ENCODE measurements around the gene GRM4.

Gene GRM4

GRCh38 chr6:34065466-34066217 lies 80.2 kb downstream of the GRM4 start:
- in situ Hi-C loops (cut with MboI; ENCODE audit: low sequenced_read_pairs) = no loop called here

DNA sequence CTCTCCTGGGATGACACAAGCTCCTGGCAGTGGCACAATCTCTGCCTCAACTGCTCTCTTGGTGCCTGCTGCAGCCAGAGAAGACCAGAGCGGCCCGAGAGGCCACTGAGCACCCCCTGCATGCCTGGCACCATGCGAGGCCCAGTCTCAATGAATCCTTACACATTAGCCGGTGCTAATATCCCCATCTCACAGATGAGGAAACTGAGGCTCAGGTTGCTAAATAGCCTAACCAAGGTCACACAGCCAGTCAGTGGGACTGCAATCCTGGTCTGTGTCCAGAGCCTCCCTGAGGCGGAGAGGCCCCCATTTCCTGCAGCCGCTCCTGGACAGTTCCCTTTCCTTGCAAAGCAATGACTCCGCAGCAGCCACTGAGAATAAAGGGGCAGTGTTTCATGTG lies 81.2 kb downstream of the GRM4 start:
- in situ Hi-C loops (cut with MboI; ENCODE audit: low sequenced_read_pairs) = no loop called here

DNA sequence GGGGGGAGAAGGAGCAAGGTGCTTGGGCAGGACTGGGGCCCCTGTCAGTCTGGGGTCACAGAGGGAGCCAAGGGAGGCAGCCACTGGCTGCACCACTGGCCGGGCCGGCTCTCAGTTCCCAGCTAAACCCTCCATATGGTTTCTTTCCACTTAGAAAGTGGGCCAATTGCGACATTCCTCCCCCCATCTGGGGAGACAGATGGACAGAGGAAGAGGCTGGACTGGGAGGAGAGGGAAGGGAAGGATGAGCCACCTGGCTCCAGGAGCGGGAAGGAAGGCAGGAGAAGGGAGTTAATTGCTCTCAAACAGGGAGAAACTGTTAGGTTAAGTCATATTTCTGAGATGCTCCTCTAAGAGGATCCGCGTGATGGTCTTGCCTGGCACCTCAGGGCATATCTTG lies 82.2 kb downstream of the GRM4 start:
- in situ Hi-C loops (cut with MboI; ENCODE audit: low sequenced_read_pairs) = no loop called here

DNA sequence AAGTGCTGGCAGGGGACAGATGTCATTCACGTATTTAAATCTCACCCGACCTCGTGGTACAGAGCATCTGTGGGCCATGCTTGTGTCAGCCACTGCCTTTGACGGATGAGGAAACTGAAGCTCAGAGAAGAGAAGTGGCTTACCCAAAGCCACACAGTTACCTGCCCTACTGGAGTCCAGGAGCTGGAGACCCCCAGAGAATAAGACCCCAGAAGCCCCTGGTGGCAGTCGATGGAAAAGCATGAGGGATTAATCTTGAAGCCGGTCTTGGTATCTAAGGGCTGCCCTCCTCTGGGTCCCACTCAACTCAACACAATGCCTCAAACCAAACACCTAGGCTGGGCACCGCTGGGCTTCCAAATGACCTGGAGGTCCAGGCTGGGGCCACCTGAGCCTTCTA lies 83.1 kb downstream of the GRM4 start:
- in situ Hi-C loops (cut with MboI; ENCODE audit: low sequenced_read_pairs) = no loop called here

DNA sequence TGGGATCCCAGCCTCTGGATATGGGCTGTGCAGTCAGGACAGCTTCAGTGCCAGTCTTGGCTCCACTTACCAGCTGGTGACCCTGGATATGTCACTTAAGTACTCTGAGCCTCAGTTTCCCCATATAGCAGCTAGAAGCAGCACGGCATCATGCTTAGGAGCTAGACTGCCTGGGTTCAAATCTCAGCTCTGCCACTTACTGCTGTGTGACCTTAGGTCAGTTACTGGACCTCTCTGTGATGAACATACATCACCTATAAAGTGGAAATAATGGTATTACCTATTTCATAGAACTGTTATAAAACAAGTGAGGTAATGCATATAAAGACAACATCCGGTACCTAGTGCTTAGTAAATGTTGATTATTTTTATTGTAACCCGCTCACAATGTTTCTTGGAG lies 83.7 kb downstream of the GRM4 start:
- in situ Hi-C loops (cut with MboI; ENCODE audit: low sequenced_read_pairs) = no loop called here

- in situ Hi-C loops (cut with MboI; ENCODE audit: low sequenced_read_pairs) = no loop called here
Observed at GRCh38 chr6:34061348-34061747, 84.5 kb downstream of the GRM4 start.

DNA sequence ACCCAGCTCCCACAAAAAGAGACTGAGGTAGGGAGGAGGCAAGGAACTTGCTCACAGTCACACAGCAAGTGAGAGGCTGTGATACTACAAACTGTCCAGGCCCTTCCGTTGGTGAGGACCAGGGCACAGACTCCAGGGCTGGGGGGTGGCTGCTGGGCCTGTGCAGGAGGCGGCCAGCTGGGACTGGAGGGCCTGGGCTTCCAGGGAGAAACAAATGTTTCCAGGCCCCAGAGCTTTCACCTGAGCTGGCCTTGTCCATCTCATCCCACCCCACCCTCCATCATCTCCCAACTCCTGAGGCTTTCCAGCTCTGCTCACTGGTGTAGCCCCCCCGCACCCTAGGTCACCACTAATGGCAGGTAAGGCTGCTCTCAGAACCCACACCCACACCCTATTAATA lies 86.0 kb downstream of the GRM4 start:
- in situ Hi-C loops (cut with MboI; ENCODE audit: low sequenced_read_pairs) = no loop called here

DNA sequence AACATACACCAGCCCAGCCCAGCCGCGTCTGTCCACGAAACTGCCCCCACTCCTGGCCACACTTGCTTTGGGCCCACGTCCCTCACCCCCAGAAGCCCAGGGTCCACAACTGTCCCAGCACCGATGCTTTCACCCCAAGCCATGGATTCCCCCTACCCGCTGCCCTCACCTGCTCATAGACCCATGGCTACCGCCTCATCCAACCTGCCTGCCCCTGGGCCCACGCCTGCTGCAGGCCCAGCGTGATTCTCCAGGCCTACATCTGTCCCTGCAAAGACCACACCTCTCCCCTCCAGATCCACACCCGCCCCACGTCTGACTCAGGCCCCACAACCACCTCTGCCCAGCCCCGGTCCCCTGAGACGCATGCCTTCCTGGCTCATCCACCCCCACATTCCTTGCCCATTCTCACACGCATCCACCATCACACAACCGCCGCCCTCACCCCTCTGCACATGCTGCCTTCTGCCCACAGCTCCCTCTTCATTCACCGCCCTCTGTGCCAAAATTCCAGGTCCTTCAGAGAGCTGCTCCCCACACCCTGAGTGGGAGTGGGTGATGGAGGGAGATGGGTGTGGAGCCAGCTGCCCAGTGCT lies 86.7 kb downstream of the GRM4 start:
- in situ Hi-C loops (cut with MboI; ENCODE audit: low sequenced_read_pairs) = no loop called here

GRCh38 chr6:34057790-34058189 lies 88.1 kb downstream of the GRM4 start:
- in situ Hi-C loops (cut with MboI; ENCODE audit: low sequenced_read_pairs) = no loop called here

DNA sequence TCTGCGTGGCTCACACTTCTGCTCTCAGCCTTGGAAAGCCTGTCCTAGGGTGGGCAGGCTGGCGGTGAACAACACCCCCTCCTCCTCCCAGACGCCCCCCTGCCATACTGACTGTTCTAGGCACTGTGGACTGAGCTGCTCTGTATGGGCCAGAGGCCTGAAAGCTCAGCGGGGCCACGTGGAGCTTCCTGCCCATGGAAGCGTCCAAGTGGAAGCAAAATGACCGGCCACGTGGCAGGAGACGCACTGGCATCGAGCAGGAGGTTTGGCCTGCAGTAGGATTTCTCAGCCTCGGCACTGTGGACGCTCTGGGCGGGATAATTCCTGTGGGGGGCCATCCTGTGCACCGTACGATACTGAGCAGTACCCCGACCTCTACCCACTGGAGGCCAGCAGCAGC lies 88.7 kb downstream of the GRM4 start:
- in situ Hi-C loops (cut with MboI; ENCODE audit: low sequenced_read_pairs) = no loop called here

GRCh38 chr6:34056305-34057108 lies 89.4 kb downstream of the GRM4 start:
- in situ Hi-C loops (cut with MboI; ENCODE audit: low sequenced_read_pairs) = no loop called here

DNA sequence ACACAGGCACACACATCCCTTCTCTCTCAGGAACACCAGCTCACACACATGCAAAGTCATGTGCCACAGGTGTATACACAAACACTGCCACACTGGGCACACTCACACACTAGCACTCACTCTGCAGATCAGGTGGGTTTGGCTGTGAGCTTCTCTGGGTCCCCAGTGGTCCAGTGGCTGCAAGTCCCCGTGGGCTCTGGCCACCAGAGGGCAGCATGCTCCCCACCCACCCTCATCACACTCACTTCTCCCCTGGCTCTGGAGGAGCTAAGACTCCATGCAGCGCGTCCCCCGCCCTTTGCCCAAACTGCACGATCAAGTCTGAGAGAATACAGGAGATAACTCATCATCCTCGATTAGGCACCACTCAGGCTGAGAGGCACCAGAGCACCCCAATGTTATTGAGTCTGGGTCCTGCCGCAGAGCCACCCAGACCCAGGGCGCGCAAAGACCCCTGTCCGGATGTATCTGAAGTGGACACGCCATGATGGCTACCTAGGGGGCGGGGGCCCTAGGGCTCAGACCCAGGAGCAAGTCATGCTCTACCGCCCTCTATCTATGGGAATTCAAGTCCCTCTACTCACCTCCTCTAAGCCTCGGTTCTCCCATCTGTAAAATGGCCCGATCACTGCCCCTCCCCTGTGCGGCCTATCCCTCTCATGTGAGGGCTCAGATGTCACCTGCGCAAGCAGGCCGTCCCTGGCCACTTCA lies 90.5 kb downstream of the GRM4 start:
- in situ Hi-C loops (cut with MboI; ENCODE audit: low sequenced_read_pairs) = no loop called here

- in situ Hi-C loops (cut with MboI; ENCODE audit: low sequenced_read_pairs) = no loop called here
Observed at GRCh38 chr6:34053721-34054120, 92.2 kb downstream of the GRM4 start.

GRCh38 chr6:34052918-34053608 lies 92.8 kb downstream of the GRM4 start:
- in situ Hi-C loops (cut with MboI; ENCODE audit: low sequenced_read_pairs) = no loop called here

DNA sequence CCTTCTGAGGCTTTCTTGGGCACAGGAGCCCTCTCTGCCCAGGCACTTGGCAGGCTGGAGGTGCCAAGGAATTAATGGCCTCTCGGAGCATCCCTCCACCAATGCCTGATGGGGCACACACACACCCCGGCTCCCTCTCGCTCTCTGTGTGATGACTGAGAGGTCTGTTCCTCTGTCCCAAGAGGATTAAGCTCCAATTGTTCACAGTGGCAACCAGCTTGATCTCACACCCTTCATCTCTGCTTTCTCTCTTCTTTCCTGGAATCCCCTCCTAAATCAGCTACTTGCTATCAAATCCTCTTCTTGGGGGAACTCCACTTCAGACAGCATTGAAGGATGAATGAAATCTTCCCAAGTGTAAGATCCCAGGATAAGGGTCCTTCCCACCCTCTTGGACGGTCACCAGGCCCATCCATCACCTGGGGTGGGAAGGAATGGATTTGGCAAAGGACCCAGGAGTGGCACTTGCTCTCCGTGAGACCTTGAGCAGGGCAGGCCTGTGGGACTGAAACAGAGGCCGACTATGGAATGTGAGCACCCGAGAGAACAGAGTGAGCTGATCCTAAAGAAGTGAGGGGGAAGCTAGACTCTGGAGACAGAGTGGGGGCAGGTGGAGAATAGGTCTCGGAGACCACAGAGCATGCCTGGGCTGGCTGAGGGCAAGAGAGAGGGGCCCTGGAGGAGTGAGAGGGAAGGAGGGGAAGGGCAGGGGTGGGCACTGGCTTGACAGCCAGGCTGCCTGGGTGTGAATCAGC lies 93.6 kb downstream of the GRM4 start:
- in situ Hi-C loops (cut with MboI; ENCODE audit: low sequenced_read_pairs) = no loop called here

- in situ Hi-C loops (cut with MboI; ENCODE audit: low sequenced_read_pairs) = no loop called here
Observed at GRCh38 chr6:34051331-34051919, 94.5 kb downstream of the GRM4 start.

GRCh38 chr6:34050691-34051090 lies 95.2 kb downstream of the GRM4 start:
- in situ Hi-C loops (cut with MboI; ENCODE audit: low sequenced_read_pairs) = no loop called here

- in situ Hi-C loops (cut with MboI; ENCODE audit: low sequenced_read_pairs) = no loop called here
Observed at GRCh38 chr6:34049395-34050342, 96.2 kb downstream of the GRM4 start.

Data from hTERT RPE-1 (cell line).